ENCODE measurements around the gene GRID1.

Gene GRID1

DNA sequence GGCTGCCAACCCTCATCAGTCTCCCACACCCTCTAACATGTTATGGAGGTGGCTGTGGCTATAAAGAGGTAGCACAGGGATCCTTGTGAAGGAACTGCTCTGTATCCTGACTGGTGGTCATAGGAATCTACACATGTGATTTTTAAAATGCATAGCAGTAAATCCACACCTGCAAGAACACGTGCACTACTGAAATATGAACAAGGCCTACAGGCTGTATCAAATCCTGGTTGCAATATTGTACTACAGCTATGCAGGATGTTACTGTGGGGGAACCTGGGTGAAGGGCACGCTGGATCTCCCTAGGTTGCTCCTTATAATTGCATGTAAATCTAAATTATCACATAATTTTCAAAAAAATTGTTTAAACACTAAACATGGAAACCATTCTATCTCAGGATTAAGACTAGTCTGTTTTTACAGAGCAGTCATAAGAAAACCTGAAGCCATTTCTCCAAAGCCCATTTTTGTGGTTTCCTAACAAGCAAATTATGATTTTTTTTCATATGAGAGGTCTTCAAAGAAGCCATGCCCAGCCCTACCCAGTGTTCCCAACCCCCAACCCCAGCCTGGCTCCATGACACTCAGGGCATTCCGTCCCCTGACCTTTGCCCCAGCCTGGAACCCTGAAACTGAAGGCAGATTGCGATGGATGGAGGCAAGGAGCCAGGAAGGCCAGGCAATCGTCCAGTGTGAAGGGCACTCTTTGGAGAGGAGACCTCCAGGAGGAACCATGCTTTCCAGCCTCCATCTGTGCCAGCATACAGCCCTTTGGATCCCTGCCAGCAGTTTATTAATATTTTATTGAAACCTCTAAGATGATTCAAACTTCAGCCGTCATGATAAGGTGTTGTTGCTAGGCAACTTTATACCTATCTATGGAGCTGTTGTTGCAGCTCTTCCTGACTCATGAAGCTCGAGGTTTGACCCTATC is 161.0 kb downstream of the GRID1 start:
- TF ChIP-seq, protein P1, sequence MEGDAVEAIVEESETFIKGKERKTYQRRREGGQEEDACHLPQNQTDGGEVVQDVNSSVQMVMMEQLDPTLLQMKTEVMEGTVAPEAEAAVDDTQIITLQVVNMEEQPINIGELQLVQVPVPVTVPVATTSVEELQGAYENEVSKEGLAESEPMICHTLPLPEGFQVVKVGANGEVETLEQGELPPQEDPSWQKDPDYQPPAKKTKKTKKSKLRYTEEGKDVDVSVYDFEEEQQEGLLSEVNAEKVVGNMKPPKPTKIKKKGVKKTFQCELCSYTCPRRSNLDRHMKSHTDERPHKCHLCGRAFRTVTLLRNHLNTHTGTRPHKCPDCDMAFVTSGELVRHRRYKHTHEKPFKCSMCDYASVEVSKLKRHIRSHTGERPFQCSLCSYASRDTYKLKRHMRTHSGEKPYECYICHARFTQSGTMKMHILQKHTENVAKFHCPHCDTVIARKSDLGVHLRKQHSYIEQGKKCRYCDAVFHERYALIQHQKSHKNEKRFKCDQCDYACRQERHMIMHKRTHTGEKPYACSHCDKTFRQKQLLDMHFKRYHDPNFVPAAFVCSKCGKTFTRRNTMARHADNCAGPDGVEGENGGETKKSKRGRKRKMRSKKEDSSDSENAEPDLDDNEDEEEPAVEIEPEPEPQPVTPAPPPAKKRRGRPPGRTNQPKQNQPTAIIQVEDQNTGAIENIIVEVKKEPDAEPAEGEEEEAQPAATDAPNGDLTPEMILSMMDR (IDR thresholded peaks at IDR 0.05; ENCODE audit: low read length, missing control alignments) = no peak
- DNase-seq (ENCODE audit: low read depth) = no peak

GRCh38 chr10:86204421-86205305 is 161.9 kb downstream of the GRID1 start:
- no peak for DNase-seq (ENCODE audit: low read depth)
- H3K4me3 ChIP-seq (replicated peaks; ENCODE audit: low read depth, low read length) = no peak overlapping the region
- TF ChIP-seq, protein P1 (IDR thresholded peaks at IDR 0.05; ENCODE audit: low read length, missing control alignments) = no peak

More for the DNA sequence above, 161.0 kb downstream of the GRID1 start:
- H3K4me3 ChIP-seq (replicated peaks; ENCODE audit: low read depth, low read length) = no peak overlapping the region

DNA sequence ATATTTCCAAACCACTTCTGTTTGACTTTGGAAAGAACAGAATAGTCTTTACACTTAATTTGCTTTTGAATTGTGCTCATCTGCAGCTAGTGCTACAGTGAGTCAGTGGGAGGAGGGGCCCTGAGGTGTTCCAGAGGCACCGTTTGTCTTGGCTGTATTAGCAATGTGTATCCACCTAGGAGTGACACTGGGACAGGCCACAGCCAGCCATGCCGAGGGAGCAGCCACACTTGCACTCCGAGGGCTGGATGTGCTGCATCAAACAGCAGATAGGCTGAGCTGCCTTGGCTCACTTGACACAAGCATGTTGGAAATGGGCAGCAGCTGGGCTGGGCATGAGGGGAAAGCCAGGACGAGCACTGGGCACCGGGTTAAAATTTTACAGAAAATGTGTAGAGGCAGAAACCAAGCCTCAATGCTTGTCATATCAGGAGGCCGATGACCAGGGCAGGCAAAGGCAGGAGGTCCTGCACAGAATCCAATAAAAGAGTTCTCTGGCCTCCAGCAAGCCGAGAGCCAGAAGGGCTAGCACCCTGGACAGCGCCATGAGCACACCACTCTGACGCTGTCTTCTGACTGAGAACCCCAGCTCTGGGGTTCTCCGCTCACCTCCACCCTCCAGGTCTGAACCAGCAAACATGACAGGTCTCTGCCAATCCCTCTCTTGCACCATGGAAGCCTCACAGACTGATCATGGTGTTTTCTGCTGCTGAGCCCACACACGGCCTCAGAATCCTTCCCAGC is 163.3 kb downstream of the GRID1 start:
- TF ChIP-seq, protein P1 (IDR thresholded peaks at IDR 0.05; ENCODE audit: low read length, missing control alignments) = no peak
- H3K4me3 ChIP-seq (replicated peaks; ENCODE audit: low read depth, low read length) = no peak overlapping the region
- peak; percentile 21 for DNase-seq (ENCODE audit: low read depth)

GRCh38 chr10:86202226-86202735 is 164.3 kb downstream of the GRID1 start:
- H3K4me3 ChIP-seq (replicated peaks; ENCODE audit: low read depth, low read length) = no peak overlapping the region
- DNase-seq (ENCODE audit: low read depth) = no peak
- TF ChIP-seq, protein P1 (IDR thresholded peaks at IDR 0.05; ENCODE audit: low read length, missing control alignments) = no peak

DNA sequence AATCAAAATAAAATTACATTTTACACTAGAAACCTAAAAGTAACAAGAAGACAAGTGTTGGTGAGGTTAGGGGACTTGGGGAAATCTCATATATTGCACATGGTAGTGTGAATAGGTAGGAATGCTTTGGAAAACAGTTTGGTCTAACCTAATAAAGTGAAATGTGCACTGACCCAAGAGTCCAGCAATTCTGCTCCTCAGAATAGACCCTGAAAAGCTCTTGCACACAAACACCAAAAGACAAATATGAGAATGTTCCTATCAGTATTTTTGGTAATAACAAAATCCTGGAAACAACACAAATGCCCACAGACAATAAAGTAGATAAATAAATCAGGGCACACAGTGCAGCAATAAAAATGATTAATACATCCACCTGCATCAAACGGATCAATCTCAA is 165.7 kb downstream of the GRID1 start:
- TF ChIP-seq, protein P1 (IDR thresholded peaks at IDR 0.05; ENCODE audit: low read length, missing control alignments) = no peak
- H3K4me3 ChIP-seq (replicated peaks; ENCODE audit: low read depth, low read length) = no peak overlapping the region
- DNase-seq (ENCODE audit: low read depth) = no peak

DNA sequence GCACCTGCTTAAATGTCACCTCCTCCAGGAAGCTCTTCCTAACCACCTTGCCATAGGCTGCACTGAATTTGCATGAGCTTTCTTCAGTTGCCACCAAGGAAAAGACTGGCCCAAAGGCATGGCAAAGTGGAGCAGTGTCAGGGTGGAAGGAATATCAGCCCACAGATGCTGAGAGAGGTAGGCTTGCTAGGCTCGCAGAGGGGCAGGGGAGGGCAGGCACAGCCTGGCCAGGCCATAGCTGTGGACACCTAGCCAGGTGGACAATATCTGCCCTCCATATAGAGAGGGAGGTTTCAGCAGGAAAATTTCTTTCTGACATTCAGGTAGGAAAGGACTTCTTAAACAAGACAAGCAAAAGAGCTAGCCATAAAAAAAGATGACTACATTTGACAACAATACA is 166.3 kb downstream of the GRID1 start:
- DNase-seq (ENCODE audit: low read depth) = no peak
- TF ChIP-seq, protein P1 (IDR thresholded peaks at IDR 0.05; ENCODE audit: low read length, missing control alignments) = no peak
- no peak overlapping the region for H3K4me3 ChIP-seq (replicated peaks; ENCODE audit: low read depth, low read length)

All from fibroblast of pulmonary artery (primary cell).